Body of pancreas (tissue), 4 donors: Measurements from ENCODE around the gene FBXL5.

Experiments
- POLR2A ChIP-seq, 3 donors: fragments of 450-650 bp; IDR thresholded peaks; one replicate each; pipeline ENCODE4 v1.6.1; 2016; ENCODE audit warnings: antibody characterized with exemption in 3 of 3, mild to moderate bottlenecking in 2 of 3
- TF ChIP-seq, protein P1 (sequence below), 7 experiments: fragments of 450-650 bp in 4 of 7; fragments of 200-600 bp in 3 of 7; sonication (generic) in 3 of 7; IDR thresholded peaks; one replicate each; pipeline ENCODE4 v1.5.1; 2016 to 2019; ENCODE audit warnings: antibody characterized with exemption in 7 of 7

DNA sequence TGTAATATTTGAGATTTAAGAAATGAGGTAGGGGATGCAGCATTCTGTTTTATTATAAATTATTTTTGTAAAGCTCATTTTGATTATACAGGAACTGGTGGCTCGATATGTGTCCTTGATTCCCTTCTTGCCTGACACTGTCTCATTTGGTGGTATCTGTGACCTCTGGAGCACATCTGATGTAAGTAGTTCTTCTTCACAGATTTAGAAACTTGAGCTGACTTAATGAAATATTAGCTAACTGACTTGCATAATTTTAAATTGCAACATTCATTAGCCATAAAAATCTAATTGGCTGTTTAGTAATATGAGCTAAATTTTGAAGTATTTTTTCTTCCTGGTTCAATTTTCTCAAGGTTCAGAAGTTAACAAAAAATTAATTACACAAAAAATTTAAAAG is 69.1 kb downstream of the FBXL5 start:
- TF ChIP-seq, protein P1, sequence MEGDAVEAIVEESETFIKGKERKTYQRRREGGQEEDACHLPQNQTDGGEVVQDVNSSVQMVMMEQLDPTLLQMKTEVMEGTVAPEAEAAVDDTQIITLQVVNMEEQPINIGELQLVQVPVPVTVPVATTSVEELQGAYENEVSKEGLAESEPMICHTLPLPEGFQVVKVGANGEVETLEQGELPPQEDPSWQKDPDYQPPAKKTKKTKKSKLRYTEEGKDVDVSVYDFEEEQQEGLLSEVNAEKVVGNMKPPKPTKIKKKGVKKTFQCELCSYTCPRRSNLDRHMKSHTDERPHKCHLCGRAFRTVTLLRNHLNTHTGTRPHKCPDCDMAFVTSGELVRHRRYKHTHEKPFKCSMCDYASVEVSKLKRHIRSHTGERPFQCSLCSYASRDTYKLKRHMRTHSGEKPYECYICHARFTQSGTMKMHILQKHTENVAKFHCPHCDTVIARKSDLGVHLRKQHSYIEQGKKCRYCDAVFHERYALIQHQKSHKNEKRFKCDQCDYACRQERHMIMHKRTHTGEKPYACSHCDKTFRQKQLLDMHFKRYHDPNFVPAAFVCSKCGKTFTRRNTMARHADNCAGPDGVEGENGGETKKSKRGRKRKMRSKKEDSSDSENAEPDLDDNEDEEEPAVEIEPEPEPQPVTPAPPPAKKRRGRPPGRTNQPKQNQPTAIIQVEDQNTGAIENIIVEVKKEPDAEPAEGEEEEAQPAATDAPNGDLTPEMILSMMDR (IDR thresholded peaks at IDR 0.05) = no peak
- TF ChIP-seq POLR2A (IDR thresholded peaks at IDR 0.05) = no peak
